HPDE6-E6E7 (cell line): Measurements from ENCODE around the gene TRIM36.

Source experiments
- DNase-seq: peaks from one replicate; pipeline ENCODE4 v3.0.0; 2011; ENCODE audit warnings: missing footprints; ENCODE audit errors: extremely low spot score

Gene TRIM36

GRCh38 chr5:115165790-115166189 lies 3.9 kb downstream of the TRIM36 start:
- no peak for DNase-seq

DNA sequence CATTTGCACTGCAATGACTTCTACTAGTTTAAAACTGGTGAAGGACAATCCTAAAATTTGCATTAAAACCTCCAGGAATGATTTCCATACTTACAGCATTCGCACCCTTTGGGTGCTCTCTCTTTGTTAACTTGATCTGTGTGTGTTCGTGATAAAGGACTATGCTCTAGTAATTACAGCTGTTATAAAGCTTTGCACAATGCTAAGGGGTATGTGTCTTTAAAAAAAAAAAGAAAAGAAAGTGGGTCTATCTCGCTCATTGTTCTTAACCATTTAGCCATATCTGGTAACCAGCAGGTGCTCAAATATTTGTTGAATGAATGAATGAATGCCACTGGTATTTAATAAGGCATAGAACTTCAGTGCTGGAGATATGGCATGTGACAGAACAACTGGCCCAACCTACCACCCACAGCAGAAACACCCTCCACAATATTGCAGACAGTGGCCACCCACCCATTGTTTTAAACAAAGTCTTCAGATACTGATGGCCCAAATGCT lies 8.7 kb downstream of the TRIM36 start:
- DNase-seq: no peak

DNA sequence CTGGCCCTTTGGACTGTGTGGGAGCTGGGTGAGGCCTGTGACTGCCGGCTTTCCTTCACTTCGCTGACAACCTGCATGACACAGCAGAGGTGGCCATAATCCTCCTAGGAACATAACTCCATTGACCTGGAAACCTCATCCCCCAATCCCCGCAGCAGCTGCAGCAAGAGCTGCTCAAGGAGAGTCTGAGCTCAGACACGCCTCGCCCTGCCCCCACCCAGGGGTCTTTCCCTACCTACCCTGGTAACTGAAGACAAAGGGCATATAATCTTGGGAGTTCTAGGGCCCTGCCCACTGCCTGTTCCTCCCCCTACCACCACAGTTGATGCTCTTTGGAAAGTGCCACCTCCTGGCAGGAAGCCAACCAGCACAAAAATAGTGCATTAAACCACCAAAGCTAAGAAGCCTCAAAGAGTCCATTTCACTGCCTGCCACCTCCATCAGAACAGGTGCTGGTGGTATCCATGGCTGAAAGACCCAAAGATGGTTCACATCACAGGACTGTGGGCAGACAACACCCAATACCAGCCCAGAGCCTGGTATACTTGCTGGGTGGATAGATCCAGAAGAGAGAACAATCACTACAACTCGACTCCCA lies 18.4 kb downstream of the TRIM36 start:
- DNase-seq: no peak

DNA sequence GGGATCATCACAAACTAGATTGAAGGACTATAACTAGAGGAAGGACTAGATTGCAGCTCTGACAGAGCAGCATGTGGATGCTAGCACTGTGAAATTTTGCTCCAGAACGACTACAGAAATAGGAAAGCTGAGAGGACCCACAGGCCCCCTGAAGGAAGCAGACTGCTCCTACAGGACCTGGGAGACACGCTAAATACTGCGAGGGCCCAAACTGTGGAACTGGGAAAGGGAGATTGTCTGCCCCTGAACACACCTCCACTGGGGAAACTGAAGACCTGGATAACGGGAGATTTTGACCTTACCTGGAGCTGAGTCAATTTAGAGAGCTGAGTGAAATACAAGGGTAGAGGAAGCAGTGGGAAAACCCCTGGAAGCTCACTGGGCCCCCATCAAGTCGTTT lies 19.2 kb downstream of the TRIM36 start:
- no peak for DNase-seq

- no peak for DNase-seq
Observed at GRCh38 chr5:115147052-115147451, 22.7 kb downstream of the TRIM36 start.

DNA sequence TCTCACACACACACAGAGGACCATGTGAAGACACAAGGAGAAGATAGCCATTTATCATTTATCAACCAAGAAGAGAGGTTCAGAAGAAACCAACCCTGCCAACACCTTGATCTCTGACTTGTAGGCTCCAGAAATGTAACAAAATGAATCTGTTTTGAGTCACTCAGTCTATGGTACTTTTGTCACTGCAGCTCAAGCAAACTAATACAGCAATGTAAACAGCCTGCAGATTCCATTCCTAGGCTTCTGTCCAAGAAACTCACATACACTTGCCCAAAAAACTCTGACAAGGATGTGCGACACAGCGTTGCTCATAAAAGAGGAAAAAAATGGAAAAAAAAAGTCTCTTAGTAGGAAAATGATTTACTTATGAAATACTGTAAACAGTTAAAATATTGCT lies 33.4 kb downstream of the TRIM36 start:
- no peak for DNase-seq

- no peak for DNase-seq
Observed at GRCh38 chr5:115132465-115132864, 37.2 kb downstream of the TRIM36 start.

- no peak for DNase-seq
Observed at GRCh38 chr5:115126303-115126702, 43.4 kb downstream of the TRIM36 start.

DNA sequence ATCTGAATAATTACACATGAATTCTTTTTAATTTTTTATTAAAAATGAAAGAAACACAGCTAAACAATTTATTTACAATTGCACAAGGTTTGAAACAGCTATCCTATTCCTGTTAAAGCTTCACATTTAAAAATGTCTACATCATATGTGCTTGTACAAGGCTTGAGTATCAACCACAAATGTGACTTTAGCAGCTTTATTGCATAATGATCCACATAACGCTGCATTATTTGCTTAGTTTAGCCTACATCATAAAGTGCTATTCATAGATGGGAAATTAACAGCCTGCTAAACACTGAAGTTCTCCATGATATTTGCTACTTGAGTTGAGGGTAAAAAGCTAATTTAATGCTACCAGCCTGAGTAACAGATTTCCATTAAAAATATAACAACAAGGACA lies 45.0 kb downstream of the TRIM36 start:
- DNase-seq: no peak

GRCh38 chr5:115116001-115116400 lies 53.7 kb downstream of the TRIM36 start:
- no peak for DNase-seq

GRCh38 chr5:115109840-115110239 lies 59.9 kb downstream of the TRIM36 start:
- DNase-seq: no peak

DNA sequence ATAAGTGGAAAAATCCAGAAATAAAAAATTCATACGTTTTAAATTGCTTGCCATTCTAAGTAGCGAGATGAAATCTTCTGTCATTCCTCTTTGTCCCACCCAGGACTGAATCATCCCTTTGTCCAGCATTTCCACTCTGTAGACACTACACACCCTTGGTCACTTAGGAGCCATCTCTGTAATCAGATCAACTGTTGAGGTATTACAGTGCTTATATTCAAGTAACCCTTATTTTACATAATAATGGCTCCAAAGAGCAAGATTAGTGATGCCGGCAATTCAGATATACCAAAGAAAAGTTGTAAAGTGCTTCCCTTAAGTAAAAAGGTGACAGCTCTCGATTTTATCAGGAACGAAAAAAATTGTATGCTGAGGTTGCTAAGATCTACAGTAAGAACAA lies 60.4 kb downstream of the TRIM36 start:
- no peak for DNase-seq

DNA sequence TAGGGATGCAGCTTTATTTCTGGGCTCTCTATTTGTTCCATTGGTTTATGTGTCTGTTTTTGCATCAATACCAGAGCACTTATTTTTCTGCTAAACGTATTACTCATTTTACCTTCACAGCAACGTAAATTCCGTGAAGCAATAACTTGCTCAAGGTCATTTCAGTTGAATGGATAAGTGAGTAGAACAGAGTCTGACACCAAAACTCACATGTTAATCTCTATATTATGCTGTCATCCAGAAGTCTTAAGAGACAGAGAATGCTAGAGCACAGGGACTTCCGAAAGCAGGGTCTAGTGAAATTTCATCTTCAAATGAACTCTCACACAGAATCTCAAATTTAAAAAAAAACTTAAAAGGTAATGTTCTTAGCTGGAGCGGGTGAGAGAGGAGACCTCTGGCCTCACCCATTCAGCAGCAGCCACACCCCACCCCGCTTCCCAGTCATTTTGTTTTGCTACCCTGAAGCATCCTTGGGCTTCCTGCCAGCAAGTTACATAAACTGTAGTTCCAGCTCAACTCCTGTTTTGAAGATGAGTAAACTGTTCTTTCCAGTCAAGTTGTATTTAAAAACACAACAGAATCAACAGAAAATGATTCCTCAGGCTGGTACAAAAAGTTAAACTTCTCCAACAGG lies 69.3 kb downstream of the TRIM36 start:
- DNase-seq: no peak

DNA sequence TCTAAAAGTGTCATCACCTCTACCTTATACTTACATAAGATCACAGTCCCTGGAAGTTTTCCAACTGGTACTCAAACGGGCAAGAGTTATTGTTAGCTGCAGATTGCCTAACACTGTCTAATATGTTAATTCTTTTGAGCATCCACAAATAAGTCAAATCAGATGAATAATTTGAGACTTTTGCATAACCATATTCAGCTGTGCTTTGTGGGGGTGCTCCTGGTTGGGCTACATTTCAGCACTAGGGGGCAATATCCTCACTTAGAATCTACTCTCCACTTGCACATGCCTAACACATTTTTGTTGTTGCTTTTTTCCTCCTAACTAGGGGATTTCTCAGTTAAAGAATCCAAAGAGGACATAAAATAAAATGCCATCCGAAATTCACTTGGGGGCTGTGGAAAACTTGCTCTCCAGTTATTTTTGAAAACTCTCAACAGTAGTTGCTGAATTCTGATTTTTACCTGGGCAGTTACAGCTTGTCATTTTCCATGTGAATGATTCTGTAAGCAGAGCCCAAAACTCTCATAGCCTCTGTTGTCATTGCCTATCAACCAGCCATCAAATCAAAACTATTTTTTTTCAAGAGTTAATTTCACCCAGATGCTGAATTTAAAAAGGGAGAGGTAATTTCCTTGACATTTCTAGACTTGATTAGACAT lies 71.5 kb downstream of the TRIM36 start:
- peak; percentile 37 for DNase-seq

- DNase-seq: no peak
Observed at GRCh38 chr5:115097236-115097635, 72.5 kb downstream of the TRIM36 start.

GRCh38 chr5:115096034-115096769 lies 73.5 kb downstream of the TRIM36 start:
- no peak for DNase-seq

GRCh38 chr5:115087951-115088350 lies 81.8 kb downstream of the TRIM36 start:
- no peak for DNase-seq

GRCh38 chr5:115086473-115086872 lies 83.2 kb downstream of the TRIM36 start:
- DNase-seq: no peak

- DNase-seq: no peak
Observed at GRCh38 chr5:115084246-115084793, 85.4 kb downstream of the TRIM36 start.

GRCh38 chr5:115079924-115080623 lies 89.6 kb downstream of the TRIM36 start:
- DNase-seq: no peak
